ENCODE measurements around the gene UBE2F. TPM values are rescaled to one million over a fixed set of nuclear protein-coding genes. Genes with fewer than 3 reads are reported as not detected.

UBE2F gene
- total and polyA plus RNA-seq, 7 experiments from 2014 or later: 42.5 to 114 (median 52.7) TPM

DNA sequence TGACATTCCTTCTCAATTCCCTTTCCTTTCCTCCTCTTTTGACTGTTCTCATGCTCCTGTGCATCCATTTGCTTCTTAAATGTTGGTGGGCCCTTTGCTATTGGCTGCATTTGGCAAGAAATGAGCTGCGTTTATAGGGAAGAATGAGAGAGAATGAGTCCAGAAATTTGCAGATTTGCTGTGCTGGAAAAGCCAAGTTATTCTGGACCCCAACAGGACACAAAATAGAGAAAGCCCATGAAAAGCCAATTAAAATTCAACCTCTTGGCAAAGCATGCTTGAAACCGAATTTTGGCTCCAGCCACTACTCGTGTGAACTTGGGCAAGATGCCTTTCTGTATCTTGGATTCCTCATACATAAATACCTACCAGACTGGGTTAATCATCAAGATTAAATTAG is 92.7 kb downstream of the UBE2F start:
- peaks cover 24 to 51% (median 37%) of the 10 kb centered on the region in 7 donors for H3K4me1 Mint-ChIP-seq
- peaks cover 5 to 21% (median 17%) of the 10 kb centered on the region in 5 donors for H3K27me3 Mint-ChIP-seq
- H3K27ac Mint-ChIP-seq: peak overlapping the region in 8 of 9 donors; percentile 34 to 93 (median 86)
- H3K36me3 Mint-ChIP-seq: peaks cover 0 to 19% (median 3%) of the 10 kb centered on the region in 5 donors
- no peak overlapping the region for H3K4me3 ChIP-seq (ENCODE audit: low read length)
- no peak for DNase-seq
- no peaks in the 10 kb centered on the region for H3K9me3 ChIP-seq (ENCODE audit: control insufficient read depth in 2 of 3, low read length in 3 of 3)
- intact Hi-C loops (cut with micrococcal nuclease): no loop called here
- H3K27me3 ChIP-seq (ENCODE audit: control insufficient read depth in 2 of 2, insufficient read depth in 2 of 2, low read length in 2 of 2): peaks cover 0 to 3% of the 10 kb centered on the region in 2 donors
- H3K4me1 ChIP-seq (ENCODE audit: control insufficient read depth in 2 of 2, insufficient read depth in 2 of 2, low read length in 2 of 2): peaks cover 5 to 12% of the 10 kb centered on the region in 2 donors
- no peak for ATAC-seq
- H3K4me3 Mint-ChIP-seq: peak overlapping the region; percentile 85 to 98 (median 88)
- CTCF ChIA-PET: no interaction called here
- peaks cover 0 to 4% (median 0%) of the 10 kb centered on the region in 3 experiments for H3K36me3 ChIP-seq (ENCODE audit: control insufficient read depth in 2 of 3, insufficient read depth in 3 of 3, low read length in 3 of 3)
- H3K27ac ChIP-seq (ENCODE audit: low read depth, low read length): no peak overlapping the region
- POLR2A ChIA-PET: interaction anchor here (0.7 to 1.8 kb wide), 3 partner anchors 17 to 196 kb away, joined by 3 to 4 read pairs (median 3); no protein-coding TSS in a partner anchor
- H3K9me3 Mint-ChIP-seq: peaks cover 0 to 5% (median 0%) of the 10 kb centered on the region in 11 donors

DNA sequence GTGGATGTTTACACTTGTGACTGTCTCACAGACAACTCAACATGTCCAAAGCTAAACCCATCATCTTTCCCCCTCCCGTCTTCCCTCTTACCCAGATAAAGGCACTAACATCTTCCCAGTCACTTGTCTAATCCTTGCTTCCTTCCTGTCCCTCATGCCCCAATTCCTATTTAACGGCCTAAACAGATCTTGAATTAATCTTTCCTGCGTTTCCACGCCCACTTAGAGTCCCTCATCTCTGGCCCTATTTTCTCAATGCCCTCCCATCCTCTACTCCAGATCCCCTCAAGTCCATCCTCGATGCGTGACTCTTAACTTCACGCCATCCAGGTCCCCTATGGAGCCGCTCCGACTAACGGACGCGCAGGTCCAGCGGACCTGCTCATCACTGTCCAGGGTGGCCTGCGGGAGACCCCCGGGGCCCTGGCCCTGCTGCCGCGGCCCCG is 93.3 kb downstream of the UBE2F start:
- Histone ChIP-seq H3K4me3 (ENCODE audit: low read length) (peak overlapping the region; percentile 96), H3K27me3 (ENCODE audit: control insufficient read depth in 2 of 2, insufficient read depth in 2 of 2, low read length in 2 of 2) (peaks cover 0 to 3% of the 10 kb centered on the region in 2 donors), H3K36me3 (ENCODE audit: control insufficient read depth in 2 of 3, insufficient read depth in 3 of 3, low read length in 3 of 3) (peaks cover 0 to 4% (median 0%) of the 10 kb centered on the region in 3 experiments), H3K9me3 (ENCODE audit: control insufficient read depth in 2 of 3, low read length in 3 of 3) (no peaks in the 10 kb centered on the region), H3K4me1 (ENCODE audit: control insufficient read depth in 2 of 2, insufficient read depth in 2 of 2, low read length in 2 of 2) (peaks cover 5 to 12% of the 10 kb centered on the region in 2 donors), H3K27ac (ENCODE audit: low read depth, low read length) (peak overlapping the region; percentile 85)
- intact Hi-C loops (cut with micrococcal nuclease): loop anchor here (1.0 to 5.0 kb wide), 9 partner anchors 62 to 628 kb away; partner anchors contain the start of genes ILKAP (in 2 of the 2), PER2 (in 2 of the 2) and TRAF3IP1 (in 1 of the 2)
- POLR2A ChIA-PET: interaction anchor here (0.7 to 2.1 kb wide), 4 partner anchors 18 to 197 kb away, joined by 3 to 9 read pairs (median 4); partner anchors contain the start of gene ILKAP
- peaks cover 0 to 5% (median 0%) of the 10 kb centered on the region in 11 donors for H3K9me3 Mint-ChIP-seq
- peaks cover 0 to 23% (median 6%) of the 10 kb centered on the region in 5 donors for H3K36me3 Mint-ChIP-seq
- peaks cover 24 to 55% (median 37%) of the 10 kb centered on the region in 7 donors for H3K4me1 Mint-ChIP-seq
- peak overlapping the region; percentile 85 to 98 (median 88) for H3K4me3 Mint-ChIP-seq
- CTCF ChIA-PET: no interaction called here
- peaks cover 5 to 21% (median 17%) of the 10 kb centered on the region in 5 donors for H3K27me3 Mint-ChIP-seq
- DNase-seq (peak in 3 of 9 donors; percentile 10 to 15 (median 11)), ATAC-seq (no peak)
- peak overlapping the region; percentile 80 to 93 (median 87) for H3K27ac Mint-ChIP-seq

- ChIA-PET CTCF (no interaction called here), POLR2A (interaction anchor here (1.0 to 2.1 kb wide), 4 partner anchors 9 to 142 kb away, joined by 3 to 9 read pairs (median 4); partner anchors contain the start of gene ILKAP)
- Histone ChIP-seq H3K36me3 (ENCODE audit: control insufficient read depth in 2 of 3, insufficient read depth in 3 of 3, low read length in 3 of 3) (peaks cover 0 to 4% (median 0%) of the 10 kb centered on the region in 3 experiments), H3K27me3 (ENCODE audit: control insufficient read depth in 2 of 2, insufficient read depth in 2 of 2, low read length in 2 of 2) (peaks cover 0 to 3% of the 10 kb centered on the region in 2 donors), H3K4me3 (ENCODE audit: low read length) (peak within 1 kb of the TSS; percentile 96), H3K9me3 (ENCODE audit: control insufficient read depth in 2 of 3, low read length in 3 of 3) (no peaks in the 10 kb centered on the region), H3K27ac (ENCODE audit: low read depth, low read length) (peak within 1 kb of the TSS; percentile 85), H3K4me1 (ENCODE audit: control insufficient read depth in 2 of 2, insufficient read depth in 2 of 2, low read length in 2 of 2) (peaks cover 5 to 12% of the 10 kb centered on the region in 2 donors)
- DNase-seq (peak; percentile 86 to 95 (median 93)), ATAC-seq (peak; percentile 99)
- intact Hi-C loops (cut with micrococcal nuclease): loop anchor here (1.0 to 5.0 kb wide), 11 partner anchors 62 to 628 kb away; partner anchors contain the start of genes ILKAP (in 2 of the 2), PER2 (in 2 of the 2) and TRAF3IP1 (in 1 of the 2)
- Mint-ChIP-seq H3K4me3 (peak within 1 kb of the TSS; percentile 85 to 98 (median 88)), H3K27ac (peak within 1 kb of the TSS; percentile 80 to 93 (median 90)), H3K36me3 (peaks cover 0 to 25% (median 8%) of the 10 kb centered on the region in 5 donors), H3K9me3 (peaks cover 0 to 5% (median 0%) of the 10 kb centered on the region in 11 donors), H3K4me1 (peaks cover 24 to 57% (median 37%) of the 10 kb centered on the region in 7 donors), H3K27me3 (peaks cover 3 to 16% (median 13%) of the 10 kb centered on the region in 5 donors)
Measured at GRCh38 chr2:238060542-238061314, 93.9 kb downstream of the UBE2F start, which contains the start of gene SCLY. Gene SCLY (plus strand): TSS chr2:238061001. CDS start chr2:238061055, 54 bp downstream.

- Histone ChIP-seq H3K4me1 (ENCODE audit: control insufficient read depth in 2 of 2, insufficient read depth in 2 of 2, low read length in 2 of 2) (peaks cover 5 to 12% of the 10 kb centered on the region in 2 donors), H3K27me3 (ENCODE audit: control insufficient read depth in 2 of 2, insufficient read depth in 2 of 2, low read length in 2 of 2) (no peaks in the 10 kb centered on the region), H3K36me3 (ENCODE audit: control insufficient read depth in 2 of 3, insufficient read depth in 3 of 3, low read length in 3 of 3) (peaks cover 0 to 12% (median 0%) of the 10 kb centered on the region in 3 experiments), H3K4me3 (ENCODE audit: low read length) (peak overlapping the region; percentile 96), H3K9me3 (ENCODE audit: control insufficient read depth in 2 of 3, low read length in 3 of 3) (no peaks in the 10 kb centered on the region), H3K27ac (ENCODE audit: low read depth, low read length) (peak overlapping the region; percentile 73)
- Mint-ChIP-seq H3K4me1 (peaks cover 24 to 60% (median 37%) of the 10 kb centered on the region in 7 donors), H3K9me3 (peaks cover 0 to 7% (median 2%) of the 10 kb centered on the region in 11 donors), H3K36me3 (peaks cover 6 to 31% (median 17%) of the 10 kb centered on the region in 5 donors), H3K27me3 (peaks cover 0 to 9% (median 7%) of the 10 kb centered on the region in 5 donors), H3K27ac (peak overlapping the region; percentile 26 to 93 (median 69)), H3K4me3 (peak overlapping the region; percentile 83 to 98 (median 88))
- ChIA-PET CTCF (interaction anchor here (0.6 to 0.7 kb wide), 2 partner anchors 194 to 237 kb away, joined by 3 read pairs; no protein-coding TSS in a partner anchor), POLR2A (interaction anchor here (0.7 to 2.1 kb wide), 3 partner anchors 8 to 315 kb away, joined by 3 to 9 read pairs (median 3); partner anchors contain the start of gene ILKAP)
- intact Hi-C loops (cut with micrococcal nuclease): loop anchor here (1.0 to 5.0 kb wide), 6 partner anchors 138 to 629 kb away; partner anchors contain the start of gene TRAF3IP1 (in 1 of the 2)
- peak in 2 of 9 donors; percentile 17 to 38 for DNase-seq
- no peak for ATAC-seq
Measured at GRCh38 chr2:238061315-238062202, 94.7 kb downstream of the UBE2F start.

DNA sequence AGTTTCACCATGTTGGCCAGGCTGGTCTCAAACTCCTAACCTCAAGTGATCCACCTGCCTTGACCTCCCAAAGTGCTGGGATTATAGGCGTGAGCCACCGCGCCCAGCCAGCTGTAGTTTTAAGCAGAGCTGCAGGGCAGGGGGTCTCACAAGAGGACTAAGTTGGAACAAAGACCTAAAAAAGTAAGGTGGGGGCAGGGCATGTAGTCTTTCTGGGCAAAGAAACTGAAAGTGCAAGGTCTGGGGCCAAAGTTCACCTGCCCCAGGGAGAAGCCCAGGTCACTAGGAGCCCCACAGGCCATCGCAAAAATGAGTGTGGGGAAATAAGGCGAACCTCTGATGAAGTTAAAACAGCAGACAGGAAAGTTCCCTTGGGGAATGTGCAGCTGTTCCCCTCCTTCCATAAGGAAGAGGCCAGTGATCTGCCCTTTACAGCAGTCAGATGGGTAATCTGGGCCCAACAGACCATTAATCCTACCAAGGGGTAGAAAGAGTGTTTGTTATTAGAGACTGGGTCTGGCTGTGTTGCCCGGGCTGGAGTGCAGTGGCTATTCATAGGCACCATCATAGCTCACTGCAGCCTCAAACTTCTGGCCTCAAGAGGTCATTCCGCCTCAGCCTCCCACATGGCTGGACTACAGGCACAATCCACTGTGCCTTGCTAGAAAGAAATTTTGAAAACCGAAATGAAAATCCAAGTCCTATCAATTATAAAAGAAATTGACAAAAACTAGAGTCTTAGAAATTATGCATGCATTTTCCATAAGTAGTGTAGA is 96.8 kb downstream of the UBE2F start:
- Mint-ChIP-seq H3K36me3 (peaks cover 8 to 47% (median 29%) of the 10 kb centered on the region in 5 donors), H3K9me3 (peaks cover 0 to 14% (median 3%) of the 10 kb centered on the region in 11 donors), H3K4me3 (peak overlapping the region in 1 of 10 donors; percentile 96), H3K4me1 (peaks cover 24 to 72% (median 40%) of the 10 kb centered on the region in 7 donors), H3K27ac (peak overlapping the region in 1 of 9 donors; percentile 9), H3K27me3 (no peaks in the 10 kb centered on the region)
- Histone ChIP-seq H3K27me3 (ENCODE audit: control insufficient read depth in 2 of 2, insufficient read depth in 2 of 2, low read length in 2 of 2) (no peaks in the 10 kb centered on the region), H3K9me3 (ENCODE audit: control insufficient read depth in 2 of 3, low read length in 3 of 3) (no peaks in the 10 kb centered on the region), H3K27ac (ENCODE audit: low read depth, low read length) (no peak overlapping the region), H3K4me1 (ENCODE audit: control insufficient read depth in 2 of 2, insufficient read depth in 2 of 2, low read length in 2 of 2) (peaks cover 18 to 19% of the 10 kb centered on the region in 2 donors), H3K36me3 (ENCODE audit: control insufficient read depth in 2 of 3, insufficient read depth in 3 of 3, low read length in 3 of 3) (peaks cover 0 to 23% (median 0%) of the 10 kb centered on the region in 3 experiments), H3K4me3 (ENCODE audit: low read length) (no peak overlapping the region)
- ChIA-PET POLR2A (interaction anchor here (0.6 kb wide), 1 partner anchor 130 kb away, joined by 4 read pairs; no protein-coding TSS in a partner anchor), CTCF (no interaction called here)
- DNase-seq (no peak), ATAC-seq (no peak)
- intact Hi-C loops (cut with micrococcal nuclease): loop anchor here (5.0 kb wide), 3 partner anchors 259 to 631 kb away; partner anchors contain the start of gene TRAF3IP1 (in 1 of the 2)

Measured in naive thymus-derived CD4-positive, alpha-beta T cell (primary cell).